NCI-H128 (cell line): ENCODE measurements around the gene CHP2.

Experiments
- DNase-seq: peaks from one replicate; lab custom pipeline; 2025; ENCODE audit not compliant: unreplicated experiment; lab: John Stamatoyannopoulos, UW

CHP2 gene

DNA sequence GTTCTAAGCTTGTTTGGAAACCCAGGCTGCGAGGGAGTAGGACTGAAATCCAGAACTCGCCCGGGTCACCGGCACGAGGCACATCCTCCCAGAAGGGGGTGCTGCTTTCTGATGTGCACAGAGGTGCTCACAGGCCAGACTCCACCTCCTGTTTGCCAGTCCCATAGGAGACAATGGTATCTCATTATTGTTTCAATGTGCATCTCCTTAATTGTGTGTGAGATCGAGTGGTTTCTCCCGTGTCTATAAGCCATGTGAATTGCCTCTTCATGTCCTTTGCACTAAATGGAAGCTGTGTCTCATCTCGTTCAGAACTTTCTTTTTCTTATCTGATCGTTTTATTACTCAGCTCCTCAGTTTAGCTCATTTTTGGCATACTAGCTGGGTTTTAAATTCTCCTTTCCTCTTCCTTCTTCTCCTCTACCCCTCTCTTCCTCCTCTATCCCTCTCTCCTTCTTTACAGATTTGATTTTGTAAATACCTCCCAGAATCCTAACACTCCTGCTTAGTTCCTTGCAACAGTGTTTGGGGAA is 48.8 kb downstream of the CHP2 start:
- DNase-seq: no peak

GRCh38 chr16:23807028-23807427 is 52.2 kb downstream of the CHP2 start:
- no peak for DNase-seq
